Stomach smooth muscle (tissue), 2 donors: ENCODE results near the gene RLN1.
"Not testable (repeated sequence)": the region's sequence is repeated elsewhere in the genome, so short reads cannot be mapped to it uniquely, and the experiment has no call there.

Experiments used
- H3K27ac ChIP-seq: one replicate; pipeline ENCODE4 v1.7.0; 2013; ENCODE audit warnings: mild to moderate bottlenecking, low read length, inconsistent platforms
- H3K27me3 ChIP-seq, 2 donors: one replicate each; pipeline ENCODE4 v1.7.0; 2013; ENCODE audit warnings: low read length in 2 of 2; ENCODE audit not compliant: insufficient read depth in 2 of 2, control insufficient read depth in 1 of 2
- H3K36me3 ChIP-seq, 2 donors: one replicate each; pipeline ENCODE4 v1.7.0; 2013; ENCODE audit warnings: low read length in 2 of 2; ENCODE audit not compliant: control insufficient read depth in 2 of 2, insufficient read depth in 2 of 2
- H3K4me1 ChIP-seq: one replicate; pipeline ENCODE4 v1.7.0; 2013; ENCODE audit warnings: low read length; ENCODE audit not compliant: control insufficient read depth, insufficient read depth
- H3K4me3 ChIP-seq, 2 donors: one replicate each; pipeline ENCODE4 v1.7.0; 2013; ENCODE audit warnings: low read length in 2 of 2
- H3K9ac ChIP-seq, 2 donors: one replicate each; pipeline ENCODE4 v1.7.0; 2013; ENCODE audit warnings: low read length in 2 of 2, mild to moderate bottlenecking in 1 of 2
- H3K9me3 ChIP-seq, 2 donors: one replicate each; pipeline ENCODE4 v1.7.0; 2013; ENCODE audit warnings: low read length in 2 of 2; ENCODE audit not compliant: control insufficient read depth in 2 of 2
- donor health status: healthy.
- donor health status: Pancreatic carcinoma.

Gene RLN1

GRCh38 chr9:5338992-5339981, at the start of gene RLN1:
TSS of gene RLN1 (minus strand) at chr9:5339876. CDS start at chr9:5339746, 130 bp downstream.
- H3K27me3 ChIP-seq, H3K27ac ChIP-seq: not testable (repeated sequence)
- peak within 1 kb of the TSS in 1 of 2 donors; percentile 57 for H3K4me3 ChIP-seq

GRCh38 chr9:5389109-5389732, 49.5 kb upstream of the RLN1 start:
- Histone ChIP-seq H3K27me3 (no peaks in the 10 kb centered on the region), H3K36me3 (peaks cover 0 to 4% of the 10 kb centered on the region in 2 donors), H3K9me3 (no peaks in the 10 kb centered on the region), H3K4me1 (no peaks in the 10 kb centered on the region), H3K9ac (no peak overlapping the region), H3K4me3 (no peak overlapping the region), H3K27ac (no peak overlapping the region)

More at GRCh38 chr9:5338992-5339981, at the start of gene RLN1:
- H3K9ac ChIP-seq, H3K4me1 ChIP-seq, H3K36me3 ChIP-seq, H3K9me3 ChIP-seq: not testable (repeated sequence)

- H3K4me3 ChIP-seq, result no peak overlapping the region
- H3K27ac ChIP-seq, result no peak overlapping the region
- H3K27me3 ChIP-seq, result no peaks in the 10 kb centered on the region
- H3K4me1 ChIP-seq, result no peaks in the 10 kb centered on the region
- H3K36me3 ChIP-seq, result peaks cover 0 to 4% of the 10 kb centered on the region in 2 donors
- H3K9me3 ChIP-seq, result no peaks in the 10 kb centered on the region
- H3K9ac ChIP-seq, result no peak overlapping the region
These were observed 48.5 kb upstream of the RLN1 start for GRCh38 chr9:5388026-5388819.

- Histone ChIP-seq H3K4me3 (no peak overlapping the region), H3K9ac (no peak overlapping the region), H3K4me1 (no peaks in the 10 kb centered on the region), H3K27ac (no peak overlapping the region), H3K9me3 (peaks cover 0 to 3% of the 10 kb centered on the region in 2 donors), H3K27me3 (no peaks in the 10 kb centered on the region), H3K36me3 (peaks cover 0 to 4% of the 10 kb centered on the region in 2 donors)
These were observed 44.8 kb upstream of the RLN1 start for GRCh38 chr9:5384436-5384835.

- no peaks in the 10 kb centered on the region for H3K4me1 ChIP-seq
These were observed 42.8 kb upstream of the RLN1 start for GRCh38 chr9:5382479-5382878.

GRCh38 chr9:5375790-5376477, 36.3 kb upstream of the RLN1 start:
- no peak overlapping the region for H3K27ac ChIP-seq
- H3K9ac ChIP-seq, result no peak overlapping the region
- no peaks in the 10 kb centered on the region for H3K4me1 ChIP-seq
- no peak overlapping the region for H3K4me3 ChIP-seq
- peaks cover 0 to 4% of the 10 kb centered on the region in 2 donors for H3K36me3 ChIP-seq
- peaks cover 0 to 3% of the 10 kb centered on the region in 2 donors for H3K9me3 ChIP-seq
- no peaks in the 10 kb centered on the region for H3K27me3 ChIP-seq

More at GRCh38 chr9:5382479-5382878, 42.8 kb upstream of the RLN1 start:
- Histone ChIP-seq H3K9me3 (peaks cover 0 to 3% of the 10 kb centered on the region in 2 donors), H3K27ac (no peak overlapping the region), H3K9ac (no peak overlapping the region), H3K4me3 (no peak overlapping the region), H3K27me3 (no peaks in the 10 kb centered on the region), H3K36me3 (peaks cover 0 to 7% of the 10 kb centered on the region in 2 donors)

- peaks cover 0 to 4% of the 10 kb centered on the region in 2 donors for H3K36me3 ChIP-seq
- H3K9me3 ChIP-seq, result no peaks in the 10 kb centered on the region
- H3K4me3 ChIP-seq, result no peak overlapping the region
- H3K27me3 ChIP-seq, result no peaks in the 10 kb centered on the region
- H3K9ac ChIP-seq, result no peak overlapping the region
- no peak overlapping the region for H3K27ac ChIP-seq
- no peaks in the 10 kb centered on the region for H3K4me1 ChIP-seq
These were observed 35.4 kb upstream of the RLN1 start for GRCh38 chr9:5375091-5375490.

- Histone ChIP-seq H3K4me1 (no peaks in the 10 kb centered on the region), H3K9me3 (no peaks in the 10 kb centered on the region)
These were observed 24.8 kb upstream of the RLN1 start for GRCh38 chr9:5364294-5365024.

GRCh38 chr9:5361326-5362010, 21.8 kb upstream of the RLN1 start:
- Histone ChIP-seq H3K9me3 (no peaks in the 10 kb centered on the region), H3K27ac (no peak overlapping the region), H3K27me3 (no peaks in the 10 kb centered on the region), H3K4me1 (no peaks in the 10 kb centered on the region), H3K36me3 (peaks cover 0 to 2% of the 10 kb centered on the region in 2 donors), H3K4me3 (no peak overlapping the region), H3K9ac (no peak overlapping the region)

More at GRCh38 chr9:5364294-5365024, 24.8 kb upstream of the RLN1 start:
- no peak overlapping the region for H3K27ac ChIP-seq
- H3K9ac ChIP-seq, result no peak overlapping the region
- peaks cover 0 to 2% of the 10 kb centered on the region in 2 donors for H3K36me3 ChIP-seq
- no peak overlapping the region for H3K4me3 ChIP-seq
- H3K27me3 ChIP-seq, result no peaks in the 10 kb centered on the region
